Measurements from ENCODE around the gene MAPK11. TPM values are rescaled to one million over a fixed set of nuclear protein-coding genes. Genes with fewer than 3 reads are reported as not detected.

Gene MAPK11
- total and polyA plus RNA-seq, 9 donors = 0.92 to 31.6 (median 12.0) TPM

DNA sequence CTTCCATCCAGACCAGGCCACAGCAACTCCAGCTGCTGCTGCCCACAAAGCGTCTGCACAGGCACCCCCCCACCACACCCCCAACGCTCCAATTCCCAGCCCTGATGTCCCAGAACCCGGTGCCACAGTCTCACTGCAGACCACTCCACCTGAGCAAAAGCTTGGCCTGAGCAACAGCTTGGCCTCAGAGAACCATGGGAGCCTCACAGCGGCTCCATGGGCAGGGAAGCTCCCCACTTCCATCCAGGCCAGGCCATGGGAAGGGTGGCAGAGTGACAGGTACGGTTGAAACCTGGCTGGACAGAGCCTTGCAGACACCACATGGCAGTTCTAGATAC, 24.1 kb upstream of the MAPK11 start:
- Histone ChIP-seq H3K36me3 (no peaks in the 10 kb centered on the region), H3K4me1 (ENCODE audit: insufficient read depth) (peaks cover 34% of the 10 kb centered on the region), H3K9me3 (no peaks in the 10 kb centered on the region), H3K27ac (peak overlapping the region; percentile 61 to 72), H3K27me3 (no peaks in the 10 kb centered on the region), H3K4me3 (no peak overlapping the region)
- intact Hi-C loops (cut with DNase I) = loop anchor here in 1 of 4 donors (5.0 kb wide), 1 partner anchor 33 kb away; the partner anchor contains the start of gene DENND6B
- WGBS, 3 donors = 35 to 49% (median 35%) methylated on average over 3 to 5 of the region's 5 CpGs
- no peak for DNase-seq
- TF ChIP-seq CTCF (IDR thresholded peaks at IDR 0.05) (no peak), EP300 (IDR thresholded peaks at IDR 0.05) (no peak), POLR2A (IDR thresholded peaks at IDR 0.05) (no peak)

GRCh38 chr22:50293441-50294318, 23.5 kb upstream of the MAPK11 start:
- H3K27ac ChIP-seq = peak overlapping the region; percentile 61 to 72
- H3K27me3 ChIP-seq = no peaks in the 10 kb centered on the region
- no peaks in the 10 kb centered on the region for H3K9me3 ChIP-seq
- no peaks in the 10 kb centered on the region for H3K36me3 ChIP-seq
- peak overlapping the region; percentile 22 for H3K4me3 ChIP-seq
- no peak for TF ChIP-seq EP300 (IDR thresholded peaks at IDR 0.05)
- no peak for TF ChIP-seq POLR2A (IDR thresholded peaks at IDR 0.05)
- no peak for TF ChIP-seq CTCF (IDR thresholded peaks at IDR 0.05)
- intact Hi-C loops (cut with DNase I) = loop anchor here in 1 of 4 donors (5.0 kb wide), 1 partner anchor 34 kb away; the partner anchor contains the start of gene DENND6B
- peaks cover 30% of the 10 kb centered on the region for H3K4me1 ChIP-seq (ENCODE audit: insufficient read depth)
- 9 to 27% (median 11%) methylated on average over 6 to 42 of the region's 42 CpGs for WGBS, 3 donors
- DNase-seq = peak in 4 of 5 donors; percentile 68 to 85 (median 73)

GRCh38 chr22:50292643-50293440, 22.7 kb upstream of the MAPK11 start:
- Histone ChIP-seq H3K4me1 (ENCODE audit: insufficient read depth) (peaks cover 30% of the 10 kb centered on the region), H3K4me3 (peak overlapping the region; percentile 22), H3K9me3 (no peaks in the 10 kb centered on the region), H3K27me3 (no peaks in the 10 kb centered on the region), H3K36me3 (no peaks in the 10 kb centered on the region), H3K27ac (peak overlapping the region; percentile 61 to 72)
- no peak for DNase-seq
- no peak for TF ChIP-seq POLR2A (IDR thresholded peaks at IDR 0.05)
- no peak for TF ChIP-seq EP300 (IDR thresholded peaks at IDR 0.05)
- no peak for TF ChIP-seq CTCF (IDR thresholded peaks at IDR 0.05)
- intact Hi-C loops (cut with DNase I) = loop anchor here in 1 of 4 donors (5.0 kb wide), 1 partner anchor 34 kb away; the partner anchor contains the start of gene DENND6B
- WGBS, 3 donors = 28 to 39% (median 35%) methylated on average over 23 to 29 of the region's 29 CpGs

- intact Hi-C loops (cut with DNase I) = loop anchor here in 1 of 4 donors (5.0 kb wide), 1 partner anchor 37 kb away; the partner anchor contains the start of gene DENND6B
- H3K36me3 ChIP-seq = no peaks in the 10 kb centered on the region
- peaks cover 20% of the 10 kb centered on the region for H3K4me1 ChIP-seq (ENCODE audit: insufficient read depth)
- H3K27me3 ChIP-seq = no peaks in the 10 kb centered on the region
- WGBS, 3 donors = 78 to 85% (median 85%) methylated on average over 32 to 37 of the region's 37 CpGs
- no peak overlapping the region for H3K27ac ChIP-seq
- H3K9me3 ChIP-seq = no peaks in the 10 kb centered on the region
- TF ChIP-seq POLR2A (IDR thresholded peaks at IDR 0.05) (no peak), CTCF (IDR thresholded peaks at IDR 0.05) (no peak), EP300 (IDR thresholded peaks at IDR 0.05) (no peak)
- H3K4me3 ChIP-seq = no peak overlapping the region
- no peak for DNase-seq
Measured at GRCh38 chr22:50289942-50290630, 19.9 kb upstream of the MAPK11 start.

Data from ovary (tissue), 9 donors.